Left cardiac atrium (tissue), 4 donors: Measurements from ENCODE around the gene BRMS1. TPM values are rescaled to one million over a fixed set of nuclear protein-coding genes. Genes with fewer than 3 reads are reported as not detected.
A peak's percentile ranks its signal among the peaks of the same experiment; 100 is the strongest.
"Not testable (repeated sequence)": the region's sequence is repeated elsewhere in the genome, so short reads cannot be mapped to it uniquely, and the experiment has no call there.

Source experiments
- ATAC-seq, 2 donors: fragments of 200-7000 bp; cut with Tn5 transposase; one replicate each; pipeline ENCODE4 v1.9.1; 2020; ENCODE audit warnings: mild to moderate bottlenecking in 2 of 2, moderate library complexity in 2 of 2
- DNase-seq: peaks from one replicate; pipeline ENCODE4 v3.0.0-alpha.2; 2020
- intact Hi-C, 2 donors: fragments of 100-400 bp; cut with DNase I; formaldehyde crosslinking; loops; one replicate each; pipeline versions ENCODE4 v1.14.1 to v1.15.1; 2022 to 2023
- long read RNA-seq: library from polyadenylated mRNA; unstranded; transcript quantifications from one replicate; pipeline ENCODE4 v2.0.0, GENCODE V29; 2021
- total RNA-seq, 2 donors: library from RNA; stranded (reverse); fragmentation: NEBNext Ultra II Directional; extraction: Animal tissue kit (Norgen Biotek cat#: 25700); gene quantifications; one replicate each; pipeline ENCODE4 v1.2.1, GENCODE V29; 2021
- donor health status: DM: no; HTN: yes; CAD: no.
- donor health status: DM: no; HTN: yes; CAD: no; lungs with severe emphysema.
- donor health status: DM: yes; HTN: yes; CAD: no.
- donor health status: Dilated cardiomyopathy.

The BRMS1 gene
- total RNA-seq: 10 to 100 TPM; 14.9 to 19.3 TPM
- long read RNA-seq, transcript BRMS1-201 (10 exons, 1,445 nt): major isoform, 18 of 26 reads
- long read RNA-seq, partial matches to known transcripts: 2 of 26 reads
- long read RNA-seq, other reads (novel, unspliced or antisense): 2 of 26 reads

GRCh38 chr11:66344550-66345315 is at the start of gene BRMS1:
Gene BRMS1, minus strand, starts transcription at chr11:66345104. Its CDS starts 2,870 bp downstream, at chr11:66342234.
- ATAC-seq: peak; percentile 87 to 91
- DNase-seq: peak; percentile 100
- intact Hi-C loops: loop anchor here in 1 of 2 donors (5.0 kb wide), 1 partner anchor 43 kb away; no protein-coding TSS in a partner anchor

- ATAC-seq: no peak
- DNase-seq: no peak
- intact Hi-C loops: no loop called here
These were observed 49.0 kb upstream of the BRMS1 start for GRCh38 chr11:66393954-66394353.

GRCh38 chr11:66391322-66391721 is 46.4 kb upstream of the BRMS1 start:
- intact Hi-C loops: no loop called here
- ATAC-seq (no peak), DNase-seq (no peak)

- ATAC-seq (peak; percentile 55 to 57), DNase-seq (peak; percentile 61)
- intact Hi-C loops: loop anchor here in 1 of 2 donors (5.0 kb wide), 2 partner anchors 42 to 77 kb away; partner anchors contain the start of genes B4GAT1 and BRMS1
These were observed 44.0 kb upstream of the BRMS1 start for GRCh38 chr11:66388780-66389386.

- peak; percentile 68 to 82 for ATAC-seq
- intact Hi-C loops: loop anchor here in 1 of 2 donors (5.0 kb wide), 2 partner anchors 39 to 74 kb away; partner anchors contain the start of genes B4GAT1 and BRMS1
- DNase-seq: peak; percentile 88
These were observed 41.5 kb upstream of the BRMS1 start for GRCh38 chr11:66386171-66387069.

GRCh38 chr11:66384316-66384715 is 39.4 kb upstream of the BRMS1 start:
- intact Hi-C loops, ATAC-seq: not testable (repeated sequence)

GRCh38 chr11:66380264-66380663 is 35.4 kb upstream of the BRMS1 start:
- DNase-seq, intact Hi-C loops, ATAC-seq: not testable (repeated sequence)

More at GRCh38 chr11:66384316-66384715, 39.4 kb upstream of the BRMS1 start:
- DNase-seq: not testable (repeated sequence)

- intact Hi-C loops, ATAC-seq, DNase-seq: not testable (repeated sequence)
These were observed 28.9 kb upstream of the BRMS1 start for GRCh38 chr11:66373690-66374287.

GRCh38 chr11:66373265-66373664 is 28.4 kb upstream of the BRMS1 start:
- DNase-seq (no peak), ATAC-seq (peak; percentile 51 to 60)
- intact Hi-C loops: no loop called here

- DNase-seq (peak; percentile 73), ATAC-seq (peak; percentile 82 to 84)
- intact Hi-C loops: no loop called here
These were observed 26.9 kb upstream of the BRMS1 start, which contains the start of gene SLC29A2 for GRCh38 chr11:66371627-66372415. Gene SLC29A2, minus strand, starts transcription at chr11:66371760. Its CDS starts 169 bp downstream, at chr11:66371591.

- DNase-seq (no peak), ATAC-seq (no peak)
- intact Hi-C loops: no loop called here
These were observed 24.4 kb upstream of the BRMS1 start for GRCh38 chr11:66369073-66369894.

GRCh38 chr11:66368484-66368883 is 23.6 kb upstream of the BRMS1 start:
- no peak for DNase-seq
- intact Hi-C loops: no loop called here
- no peak for ATAC-seq

- intact Hi-C loops: no loop called here
- ATAC-seq (no peak), DNase-seq (no peak)
These were observed 22.8 kb upstream of the BRMS1 start for GRCh38 chr11:66367561-66368312.

- intact Hi-C loops: no loop called here
- DNase-seq: no peak
- ATAC-seq: no peak
These were observed 22.1 kb upstream of the BRMS1 start for GRCh38 chr11:66366844-66367477.

GRCh38 chr11:66365711-66366619 is 21.1 kb upstream of the BRMS1 start:
- no peak for ATAC-seq
- intact Hi-C loops: no loop called here
- no peak for DNase-seq
